Upper lobe of right lung (tissue), 1 donor: Measurements from ENCODE around the gene HDAC6. TPM values are rescaled to one million over a fixed set of nuclear protein-coding genes. Genes with fewer than 3 reads are reported as not detected.

Experiments used
- ATAC-seq: fragments of 200-7000 bp; cut with Tn5 transposase; one replicate; pipeline ENCODE4 v1.9.1; 2020; ENCODE audit warnings: mild to moderate bottlenecking, moderate library complexity
- DNase-seq: peaks from one replicate; pipeline ENCODE4 v3.0.0-alpha.2; 2020
- H3K27ac ChIP-seq: fragments of 200-600 bp; one replicate; pipeline ENCODE4 v1.8.0; 2022
- H3K27me3 ChIP-seq: fragments of 200-600 bp; one replicate; pipeline ENCODE4 v1.8.0; 2022; ENCODE audit warnings: mild to moderate bottlenecking
- H3K36me3 ChIP-seq: fragments of 200-600 bp; one replicate; pipeline ENCODE4 v1.8.0; 2022
- H3K4me1 ChIP-seq: fragments of 200-600 bp; one replicate; pipeline ENCODE4 v1.8.0; 2022
- H3K4me3 ChIP-seq: fragments of 200-600 bp; one replicate; pipeline ENCODE4 v1.8.0; 2022; ENCODE audit warnings: mild to moderate bottlenecking
- H3K9me3 ChIP-seq: fragments of 200-600 bp; one replicate; pipeline ENCODE4 v1.8.0; 2022
- CTCF ChIP-seq: fragments of 200-600 bp; IDR thresholded peaks from one replicate; pipeline ENCODE4 v1.8.0; 2022; ENCODE audit warnings: antibody characterized with exemption
- intact Hi-C: fragments of 100-400 bp; cut with DNase I; formaldehyde crosslinking; loops from one replicate; pipeline ENCODE4 v1.11.0; 2022
- total RNA-seq: library from RNA; stranded (reverse); fragmentation: NEBNext Ultra II Directional; extraction: Animal tissue kit (Norgen Biotek cat#: 25700); gene quantifications from one replicate; pipeline ENCODE4 v1.2.1, GENCODE V29; 2021
- donor health status: DM: no; HTN: yes; CAD: no; lungs with severe emphysema.

The HDAC6 gene
- total RNA-seq, 1 donor from 2014 or later: 94.2 TPM

DNA sequence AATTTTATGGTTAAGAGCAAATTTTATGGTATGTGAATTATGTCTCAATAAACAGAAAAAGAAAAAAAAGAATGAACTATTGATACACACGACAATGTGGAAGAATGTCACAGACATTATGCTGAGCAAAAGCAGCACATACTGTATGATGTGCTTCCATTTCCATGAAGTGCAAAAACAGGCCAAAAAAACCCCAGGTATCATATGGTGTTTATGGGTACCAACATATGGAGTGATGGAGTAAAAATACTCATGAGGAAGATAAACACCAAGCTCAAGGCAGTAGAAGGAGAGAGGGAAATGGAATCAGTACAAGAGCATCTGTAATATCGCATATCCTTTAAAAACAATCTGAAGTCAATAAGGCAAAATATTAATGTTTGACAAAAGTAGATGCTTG lies 19.7 kb upstream of the HDAC6 start:
- TF ChIP-seq CTCF: no peak
- H3K27me3 ChIP-seq: no peaks in the 10 kb centered on the region
- intact Hi-C loops: no loop called here
- no peak overlapping the region for H3K27ac ChIP-seq
- no peaks in the 10 kb centered on the region for H3K36me3 ChIP-seq
- no peaks in the 10 kb centered on the region for H3K9me3 ChIP-seq
- no peaks in the 10 kb centered on the region for H3K4me1 ChIP-seq
- ATAC-seq (no peak), DNase-seq (no peak)
- H3K4me3 ChIP-seq: no peak overlapping the region

DNA sequence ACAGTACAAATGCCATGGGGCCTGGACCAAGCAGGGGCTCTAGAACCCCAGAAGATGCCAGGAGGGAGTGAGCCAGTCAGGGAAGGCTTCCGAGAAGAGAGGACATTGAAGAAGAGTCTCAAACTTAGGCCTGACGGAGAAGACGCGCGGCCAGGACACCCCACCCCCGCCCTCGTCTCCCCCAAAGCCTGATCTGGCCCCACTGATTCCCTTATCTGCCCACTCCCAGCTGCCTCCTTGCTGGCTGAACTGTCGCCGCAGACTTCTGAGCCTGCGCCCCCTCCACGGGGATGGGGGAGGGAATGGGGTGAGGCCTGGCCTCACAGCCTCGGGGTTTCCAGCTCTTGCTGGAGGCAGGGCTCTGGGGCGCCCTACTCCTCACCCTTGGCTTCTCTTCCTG lies 19.1 kb upstream of the HDAC6 start:
- Histone ChIP-seq H3K4me1 (no peaks in the 10 kb centered on the region), H3K4me3 (no peak overlapping the region), H3K36me3 (no peaks in the 10 kb centered on the region), H3K9me3 (no peaks in the 10 kb centered on the region), H3K27ac (no peak overlapping the region), H3K27me3 (no peaks in the 10 kb centered on the region)
- DNase-seq (no peak), ATAC-seq (no peak)
- intact Hi-C loops: no loop called here
- TF ChIP-seq CTCF: no peak

DNA sequence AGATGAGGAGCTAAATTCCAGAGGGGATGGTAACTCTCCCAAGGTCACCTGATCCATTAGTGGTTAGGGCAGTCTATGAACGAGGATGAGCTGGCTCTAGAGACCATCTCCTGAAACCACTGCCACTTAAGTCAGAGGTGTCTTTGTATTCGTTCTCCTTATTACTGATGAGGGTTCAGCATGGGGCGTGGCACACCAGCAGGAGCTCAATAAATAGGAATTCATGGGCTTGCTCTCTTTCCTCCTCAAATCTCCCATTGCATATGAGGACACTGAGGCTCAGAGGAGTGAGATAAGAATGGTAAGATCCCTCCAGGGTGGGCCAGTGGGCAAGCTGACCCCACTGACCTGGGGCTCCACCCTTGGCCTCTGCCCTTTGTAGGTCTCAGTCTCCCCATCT lies 17.1 kb upstream of the HDAC6 start:
- Histone ChIP-seq H3K27me3 (no peaks in the 10 kb centered on the region), H3K36me3 (no peaks in the 10 kb centered on the region), H3K27ac (no peak overlapping the region), H3K4me1 (no peaks in the 10 kb centered on the region), H3K9me3 (no peaks in the 10 kb centered on the region), H3K4me3 (no peak overlapping the region)
- ATAC-seq (no peak), DNase-seq (no peak)
- TF ChIP-seq CTCF: no peak
- intact Hi-C loops: no loop called here

DNA sequence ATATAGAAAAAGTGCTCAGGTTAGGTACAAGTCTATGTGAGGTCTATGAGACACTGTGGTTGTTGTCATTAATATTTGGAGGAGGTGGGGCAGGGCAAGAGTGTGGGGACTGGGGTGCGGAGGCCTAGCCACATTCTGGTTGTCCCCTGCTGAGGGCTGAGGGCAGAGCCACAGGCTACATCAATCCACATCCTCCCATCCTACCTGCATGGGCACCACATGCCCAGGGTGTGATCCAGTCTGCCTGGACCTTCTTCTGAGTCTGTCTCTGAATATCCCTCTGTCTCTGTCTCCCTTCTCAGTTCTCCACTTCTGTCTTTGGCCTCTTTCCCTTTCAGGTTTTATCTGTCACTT lies 16.7 kb upstream of the HDAC6 start:
- H3K27me3 ChIP-seq: no peaks in the 10 kb centered on the region
- DNase-seq: no peak
- H3K4me1 ChIP-seq: no peaks in the 10 kb centered on the region
- intact Hi-C loops: no loop called here
- H3K4me3 ChIP-seq: no peak overlapping the region
- no peaks in the 10 kb centered on the region for H3K36me3 ChIP-seq
- H3K9me3 ChIP-seq: no peaks in the 10 kb centered on the region
- no peak overlapping the region for H3K27ac ChIP-seq
- TF ChIP-seq CTCF: no peak
- ATAC-seq: no peak

DNA sequence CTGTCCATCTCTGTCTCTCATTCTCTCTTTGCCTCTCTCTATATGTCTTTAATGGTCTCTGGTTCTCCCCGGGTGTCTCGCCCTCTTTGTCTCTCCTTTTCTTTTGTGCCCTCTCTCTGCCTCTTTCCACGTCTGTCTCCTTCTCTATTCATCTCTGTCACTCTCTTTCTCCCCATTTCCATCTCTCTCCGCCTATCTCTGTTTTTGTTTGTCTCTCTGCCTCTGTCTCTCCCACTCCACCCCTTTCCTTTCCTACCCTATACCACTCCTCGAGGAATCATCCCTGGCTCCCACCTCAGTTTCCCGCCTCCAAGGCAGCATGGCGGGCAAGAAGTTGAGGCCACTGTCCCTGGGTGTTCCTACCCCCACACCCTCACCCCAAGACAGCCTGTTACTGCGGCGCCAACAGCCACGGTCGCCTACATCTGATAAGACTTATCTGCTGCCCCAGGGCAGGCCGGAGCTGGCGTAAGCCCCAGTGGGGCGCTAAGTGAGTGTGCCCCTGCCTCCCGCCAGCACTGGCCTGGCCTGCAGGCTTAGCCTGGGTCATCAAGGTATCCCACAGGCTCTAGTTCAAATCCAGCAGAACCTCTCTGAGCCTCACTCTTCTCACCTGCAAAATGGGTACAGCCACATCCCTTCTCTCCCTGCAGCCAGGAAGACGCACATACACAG lies 16.2 kb upstream of the HDAC6 start:
- no peak overlapping the region for H3K27ac ChIP-seq

More for the DNA sequence above, 16.2 kb upstream of the HDAC6 start:
- ATAC-seq (no peak), DNase-seq (no peak)
- H3K4me1 ChIP-seq: no peaks in the 10 kb centered on the region
- no peaks in the 10 kb centered on the region for H3K27me3 ChIP-seq
- TF ChIP-seq CTCF: no peak
- no peaks in the 10 kb centered on the region for H3K36me3 ChIP-seq
- H3K4me3 ChIP-seq: no peak overlapping the region
- H3K9me3 ChIP-seq: no peaks in the 10 kb centered on the region
- intact Hi-C loops: no loop called here
